Neural progenitor cell (in vitro differentiated cells): Measurements from ENCODE around the gene PRKCE. TPM values are rescaled to one million over a fixed set of nuclear protein-coding genes. Genes with fewer than 3 reads are reported as not detected.

Experiments
- DNase-seq: peaks from one replicate; pipeline ENCODE4 v3.0.0-alpha.2; 2016; ENCODE audit warnings: low spot score
- H2AFZ ChIP-seq: fragments of 200-600 bp; sonication (generic); replicated peaks from 2 replicates; pipeline ENCODE4 v1.6.1; 2016; ENCODE audit warnings: antibody characterized with exemption
- H3F3A ChIP-seq: fragments of 200-600 bp; sonication (generic); 2 replicates; pipeline ENCODE4 v1.6.1; 2016; ENCODE audit warnings: antibody characterized with exemption, low read depth
- H3K27ac ChIP-seq: fragments of 200-600 bp; sonication (generic); 2 replicates; pipeline ENCODE4 v1.5.1; 2016; ENCODE audit warnings: mild to moderate bottlenecking
- H3K27me3 ChIP-seq: fragments of 200-600 bp; sonication (generic); 2 replicates; pipeline ENCODE4 v1.6.1; 2016; ENCODE audit warnings: mild to moderate bottlenecking, moderate library complexity
- H3K36me3 ChIP-seq: fragments of 200-600 bp; sonication (generic); 2 replicates; pipeline ENCODE4 v1.5.1; 2016
- H3K4me1 ChIP-seq: fragments of 200-600 bp; sonication (generic); 2 replicates; pipeline ENCODE4 v1.6.1; 2016; ENCODE audit warnings: mixed run types
- H3K4me2 ChIP-seq: fragments of 200-600 bp; sonication (generic); 2 replicates; pipeline ENCODE4 v1.6.1; 2016
- H3K4me3 ChIP-seq: fragments of 200-600 bp; sonication (generic); 2 replicates; pipeline ENCODE4 v1.5.1; 2016
- H3K79me2 ChIP-seq: fragments of 200-600 bp; sonication (generic); 2 replicates; pipeline ENCODE4 v1.6.1; 2016; ENCODE audit warnings: low read depth
- H3K9ac ChIP-seq: fragments of 200-600 bp; sonication (generic); 2 replicates; pipeline ENCODE4 v1.6.1; 2016
- H3K9me3 ChIP-seq: fragments of 200-600 bp; sonication (generic); 2 replicates; pipeline ENCODE4 v1.5.1; 2016; ENCODE audit warnings: low read depth
- H4K20me1 ChIP-seq: fragments of 200-600 bp; sonication (generic); 2 replicates; pipeline ENCODE4 v1.6.1; 2016; ENCODE audit warnings: low read depth
- H3K27ac Mint-ChIP-seq: 3 replicates; pipeline ENCODE4 v1.8.0; 2021; ENCODE audit warnings: mixed read lengths
- H3K27me3 Mint-ChIP-seq: 2 replicates; pipeline ENCODE4 v1.8.0; 2022; ENCODE audit warnings: low read depth, mild to moderate bottlenecking, inconsistent platforms, moderate library complexity, mixed read lengths; ENCODE audit not compliant: insufficient read depth
- H3K36me3 Mint-ChIP-seq: 3 replicates; pipeline ENCODE4 v1.8.0; 2021; ENCODE audit warnings: mixed read lengths
- H3K4me1 Mint-ChIP-seq: 3 replicates; pipeline ENCODE4 v1.8.0; 2021; ENCODE audit warnings: mixed read lengths
- H3K4me3 Mint-ChIP-seq: 3 replicates; pipeline ENCODE4 v1.8.0; 2021; ENCODE audit warnings: mild to moderate bottlenecking, moderate library complexity, mixed read lengths
- H3K9me3 Mint-ChIP-seq: 3 replicates; pipeline ENCODE4 v1.8.0; 2020; ENCODE audit warnings: mixed read lengths
- EZH2 ChIP-seq: fragments of 200-600 bp; sonication (generic); IDR thresholded peaks from 2 replicates; pipeline ENCODE4 v1.6.1; 2017; ENCODE audit warnings: antibody characterized with exemption, mild to moderate bottlenecking, moderate library complexity
- EZH2phosphoT487 ChIP-seq: fragments of 200-600 bp; sonication (generic); IDR thresholded peaks from 2 replicates; pipeline ENCODE4 v1.6.1; 2017; ENCODE audit warnings: antibody characterized with exemption
- total RNA-seq: library from RNA; depleted of rRNA; stranded (reverse); fragments of >200 nt; gene quantifications from 2 replicates; pipeline ENCODE4 v1.2.3, GENCODE V29; 2015; ENCODE audit warnings: low replicate concordance
- TF ChIP-seq, protein P1 (sequence below): fragments of 200-600 bp; sonication (generic); IDR thresholded peaks from 2 replicates; pipeline ENCODE4 v1.5.1; 2017; ENCODE audit warnings: antibody characterized with exemption, mild to moderate bottlenecking

PRKCE gene
- total RNA-seq, 1 donor from 2014 or later, result 4.1 TPM

DNA sequence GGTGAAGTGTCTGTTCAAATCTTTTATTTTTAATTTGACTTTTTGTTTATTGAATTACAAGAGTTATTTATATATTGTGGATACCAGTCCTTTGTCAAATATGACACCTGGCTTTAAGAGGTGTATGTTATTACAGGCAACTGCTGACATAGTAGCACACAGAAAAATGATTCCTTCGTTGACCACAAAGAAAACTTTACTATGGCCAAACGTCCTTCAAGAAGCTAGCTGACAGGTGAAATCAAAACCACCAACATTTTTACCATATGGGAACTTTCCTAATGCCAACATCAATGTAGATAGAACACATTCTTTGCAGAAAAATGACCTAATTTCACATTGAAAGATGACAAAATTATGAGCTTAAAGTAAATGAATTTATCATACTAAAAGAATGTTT lies 34.0 kb upstream of the PRKCE start:
- no peak overlapping the region for H3K4me3 Mint-ChIP-seq
- Histone ChIP-seq H3K9ac (no peak overlapping the region), H3K36me3 (no peaks in the 10 kb centered on the region), H3K27me3 (no peaks in the 10 kb centered on the region), H3K4me2 (no peak overlapping the region), H3K9me3 (no peaks in the 10 kb centered on the region), H4K20me1 (no peaks in the 10 kb centered on the region), H3K4me3 (no peak overlapping the region), H3K4me1 (no peaks in the 10 kb centered on the region), H2AFZ (no peak overlapping the region), H3F3A (no peaks in the 10 kb centered on the region), H3K79me2 (no peaks in the 10 kb centered on the region), H3K27ac (no peak overlapping the region)
- DNase-seq, result no peak
- no peaks in the 10 kb centered on the region for H3K36me3 Mint-ChIP-seq
- no peak for TF ChIP-seq EZH2
- TF ChIP-seq, protein P1, sequence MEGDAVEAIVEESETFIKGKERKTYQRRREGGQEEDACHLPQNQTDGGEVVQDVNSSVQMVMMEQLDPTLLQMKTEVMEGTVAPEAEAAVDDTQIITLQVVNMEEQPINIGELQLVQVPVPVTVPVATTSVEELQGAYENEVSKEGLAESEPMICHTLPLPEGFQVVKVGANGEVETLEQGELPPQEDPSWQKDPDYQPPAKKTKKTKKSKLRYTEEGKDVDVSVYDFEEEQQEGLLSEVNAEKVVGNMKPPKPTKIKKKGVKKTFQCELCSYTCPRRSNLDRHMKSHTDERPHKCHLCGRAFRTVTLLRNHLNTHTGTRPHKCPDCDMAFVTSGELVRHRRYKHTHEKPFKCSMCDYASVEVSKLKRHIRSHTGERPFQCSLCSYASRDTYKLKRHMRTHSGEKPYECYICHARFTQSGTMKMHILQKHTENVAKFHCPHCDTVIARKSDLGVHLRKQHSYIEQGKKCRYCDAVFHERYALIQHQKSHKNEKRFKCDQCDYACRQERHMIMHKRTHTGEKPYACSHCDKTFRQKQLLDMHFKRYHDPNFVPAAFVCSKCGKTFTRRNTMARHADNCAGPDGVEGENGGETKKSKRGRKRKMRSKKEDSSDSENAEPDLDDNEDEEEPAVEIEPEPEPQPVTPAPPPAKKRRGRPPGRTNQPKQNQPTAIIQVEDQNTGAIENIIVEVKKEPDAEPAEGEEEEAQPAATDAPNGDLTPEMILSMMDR, result no peak
- no peak for TF ChIP-seq EZH2phosphoT487
- H3K27me3 Mint-ChIP-seq, result no peaks in the 10 kb centered on the region
- no peak overlapping the region for H3K27ac Mint-ChIP-seq
- H3K4me1 Mint-ChIP-seq, result no peaks in the 10 kb centered on the region
- no peaks in the 10 kb centered on the region for H3K9me3 Mint-ChIP-seq

DNA sequence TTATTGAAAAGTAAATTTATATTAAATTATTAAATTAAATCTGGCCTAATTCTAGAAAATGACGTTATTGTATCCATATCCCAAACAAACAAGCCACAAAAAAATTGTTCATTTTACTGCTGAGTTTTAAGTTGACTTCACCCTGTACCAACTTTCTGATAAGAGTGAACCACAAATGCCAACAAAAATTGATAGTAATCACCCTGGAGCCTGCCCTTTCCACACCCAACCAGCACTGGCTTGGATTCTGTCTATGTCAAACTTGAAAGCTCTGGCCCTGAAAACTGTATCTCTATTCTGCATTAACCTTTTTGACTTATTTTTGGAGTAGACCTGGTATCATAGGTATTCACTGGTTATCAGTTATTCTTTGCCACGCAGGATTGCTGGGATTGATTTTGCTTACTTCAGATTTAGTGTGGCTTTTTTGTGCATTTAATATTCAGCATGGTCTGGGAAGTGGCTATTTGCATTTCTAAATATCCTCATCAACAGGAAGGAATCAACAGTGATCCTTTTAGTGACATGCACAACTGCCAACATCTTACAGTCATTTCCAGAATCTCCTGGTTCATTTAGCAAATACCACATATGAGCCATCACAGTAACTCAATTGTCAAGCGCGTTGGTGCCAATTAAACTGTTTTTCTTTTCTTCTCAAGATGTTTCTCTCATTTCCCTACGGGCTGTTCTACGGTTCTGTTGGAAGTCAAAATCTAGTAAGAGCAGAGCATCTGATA lies 29.0 kb upstream of the PRKCE start:
- Histone ChIP-seq H3K9me3 (no peaks in the 10 kb centered on the region), H3K27ac (no peak overlapping the region), H3K4me3 (no peak overlapping the region), H3K27me3 (no peaks in the 10 kb centered on the region), H3K79me2 (no peaks in the 10 kb centered on the region), H3K36me3 (no peaks in the 10 kb centered on the region), H3K4me1 (no peaks in the 10 kb centered on the region), H3K4me2 (no peak overlapping the region), H2AFZ (no peak overlapping the region), H4K20me1 (no peaks in the 10 kb centered on the region), H3F3A (no peaks in the 10 kb centered on the region), H3K9ac (no peak overlapping the region)
- Mint-ChIP-seq H3K27ac (no peak overlapping the region), H3K27me3 (no peaks in the 10 kb centered on the region), H3K4me3 (no peak overlapping the region), H3K4me1 (no peaks in the 10 kb centered on the region), H3K36me3 (no peaks in the 10 kb centered on the region), H3K9me3 (no peaks in the 10 kb centered on the region)
- TF ChIP-seq EZH2 (no peak), EZH2phosphoT487 (no peak)
- TF ChIP-seq, protein P1, result no peak
- no peak for DNase-seq

DNA sequence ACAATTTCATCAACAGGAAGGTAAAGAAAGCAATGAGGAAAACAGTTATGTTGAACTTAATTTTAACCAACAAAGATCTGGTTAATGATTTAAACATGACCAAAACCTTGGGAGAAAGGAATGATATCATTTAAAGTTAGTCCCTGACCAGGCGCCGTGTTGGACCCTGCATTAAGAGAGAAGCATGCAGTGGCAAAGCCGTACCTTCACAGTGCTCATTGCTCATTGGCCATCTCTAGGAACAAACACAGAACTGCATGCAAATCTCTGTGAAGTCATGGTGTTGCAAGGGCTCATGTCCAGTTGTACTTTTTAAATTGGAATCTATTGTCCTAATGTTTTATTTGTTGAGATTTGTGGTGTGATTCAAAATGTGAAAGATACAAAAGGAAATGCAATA lies 28.4 kb upstream of the PRKCE start:
- Mint-ChIP-seq H3K9me3 (no peaks in the 10 kb centered on the region), H3K36me3 (no peaks in the 10 kb centered on the region), H3K27me3 (no peaks in the 10 kb centered on the region), H3K27ac (no peak overlapping the region), H3K4me3 (no peak overlapping the region), H3K4me1 (no peaks in the 10 kb centered on the region)
- Histone ChIP-seq H3K9ac (no peak overlapping the region), H3K27ac (no peak overlapping the region), H3K9me3 (no peaks in the 10 kb centered on the region), H3K4me3 (no peak overlapping the region), H3K4me1 (no peaks in the 10 kb centered on the region), H3K4me2 (no peak overlapping the region), H3K36me3 (no peaks in the 10 kb centered on the region), H3K27me3 (no peaks in the 10 kb centered on the region), H2AFZ (no peak overlapping the region), H3K79me2 (no peaks in the 10 kb centered on the region), H4K20me1 (no peaks in the 10 kb centered on the region), H3F3A (no peaks in the 10 kb centered on the region)
- TF ChIP-seq EZH2 (no peak), EZH2phosphoT487 (no peak)
- TF ChIP-seq, protein P1, result no peak
- DNase-seq, result no peak
